Ascending aorta (tissue), 2 donors: Measurements from ENCODE around the gene ELOVL2. TPM values are rescaled to one million over a fixed set of nuclear protein-coding genes. Genes with fewer than 3 reads are reported as not detected.

Experiments
- DNase-seq, 2 donors: peaks; one replicate each; pipeline ENCODE4 v3.0.0-alpha.2; 2019; ENCODE audit warnings: low spot score in 2 of 2
- H3K27ac ChIP-seq, 2 donors: fragments of 200-600 bp; sonication (generic); one replicate each; pipeline ENCODE4 v1.5.1; 2016 to 2017; ENCODE audit warnings: mild to moderate bottlenecking in 1 of 2
- H3K27me3 ChIP-seq: fragments of 200-600 bp; sonication (generic); one replicate; pipeline ENCODE4 v1.5.1; 2017
- H3K36me3 ChIP-seq, 2 donors: fragments of 200-600 bp; sonication (generic); one replicate each; pipeline ENCODE4 v1.5.1; 2016
- H3K4me1 ChIP-seq, 2 donors: fragments of 200-600 bp; sonication (generic); one replicate each; pipeline ENCODE4 v1.5.1; 2016 to 2017; ENCODE audit warnings: mild to moderate bottlenecking in 1 of 2
- H3K4me3 ChIP-seq, 2 donors: fragments of 200-600 bp; sonication (generic); one replicate each; pipeline ENCODE4 v1.5.1; 2016 to 2017; ENCODE audit warnings: mild to moderate bottlenecking in 1 of 2
- H3K9me3 ChIP-seq, 2 donors: fragments of 200-600 bp; sonication (generic); one replicate each; pipeline ENCODE4 v1.5.1; 2016
- CTCF ChIP-seq, 3 experiments: fragments of 200-600 bp in 2 of 3; fragments of 450-650 bp in 1 of 3; sonication (generic) in 2 of 3; IDR thresholded peaks; one replicate each; pipeline ENCODE4 v1.5.1; 2016 to 2019; ENCODE audit warnings: antibody characterized with exemption in 3 of 3, mild to moderate bottlenecking in 1 of 3, moderate library complexity in 1 of 3
- intact Hi-C: fragments of 100-400 bp; cut with DNase I; formaldehyde crosslinking; loops from one replicate; pipeline ENCODE4 v1.15.1; 2023
- total RNA-seq: library from RNA; depleted of rRNA; stranded (reverse); fragments of >200 nt; gene quantifications from one replicate; pipeline ENCODE4 v1.1.0, GENCODE V29; 2016

The ELOVL2 gene
- total RNA-seq, 1 donor from 2014 or later = 0.11 TPM

GRCh38 chr6:11021003-11021402 is 23.1 kb downstream of the ELOVL2 start:
- H3K27me3 ChIP-seq = no peaks in the 10 kb centered on the region
- H3K36me3 ChIP-seq = no peaks in the 10 kb centered on the region
- no peaks in the 10 kb centered on the region for H3K9me3 ChIP-seq
- DNase-seq = no peak
- TF ChIP-seq CTCF (IDR thresholded peaks at IDR 0.05) = no peak
- H3K4me3 ChIP-seq = no peak overlapping the region
- H3K4me1 ChIP-seq = no peaks in the 10 kb centered on the region
- H3K27ac ChIP-seq = no peak overlapping the region
- intact Hi-C loops = no loop called here

GRCh38 chr6:11018225-11018624 is 25.9 kb downstream of the ELOVL2 start:
- TF ChIP-seq CTCF (IDR thresholded peaks at IDR 0.05) = no peak
- no peaks in the 10 kb centered on the region for H3K36me3 ChIP-seq
- intact Hi-C loops = no loop called here

DNA sequence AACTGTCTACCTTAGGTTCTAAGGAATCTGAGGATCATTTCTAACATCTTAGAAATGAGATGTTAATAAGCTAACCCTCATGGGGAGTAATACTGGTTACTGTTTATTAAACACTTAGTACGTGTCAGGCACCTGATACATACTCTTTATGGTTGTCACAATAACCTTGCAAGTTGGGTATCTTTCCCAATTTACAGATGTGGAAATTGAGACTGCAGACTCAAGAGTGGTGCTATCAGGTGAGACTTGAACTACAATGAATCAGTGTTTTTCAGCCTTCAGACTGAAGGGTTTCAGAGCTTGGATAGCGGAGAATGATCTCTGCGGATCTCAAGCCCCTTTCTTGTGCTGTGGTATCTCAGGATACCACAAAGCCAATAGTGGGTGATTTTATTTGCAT is 27.0 kb downstream of the ELOVL2 start:
- Histone ChIP-seq H3K4me1 (no peaks in the 10 kb centered on the region), H3K27me3 (no peaks in the 10 kb centered on the region), H3K4me3 (no peak overlapping the region), H3K27ac (no peak overlapping the region), H3K36me3 (no peaks in the 10 kb centered on the region), H3K9me3 (no peaks in the 10 kb centered on the region)
- intact Hi-C loops = no loop called here
- TF ChIP-seq CTCF (IDR thresholded peaks at IDR 0.05) = no peak
- DNase-seq = no peak

More at GRCh38 chr6:11018225-11018624, 25.9 kb downstream of the ELOVL2 start:
- H3K27ac ChIP-seq = no peak overlapping the region
- no peak for DNase-seq
- no peaks in the 10 kb centered on the region for H3K4me1 ChIP-seq
- no peaks in the 10 kb centered on the region for H3K27me3 ChIP-seq
- no peaks in the 10 kb centered on the region for H3K9me3 ChIP-seq
- H3K4me3 ChIP-seq = no peak overlapping the region

DNA sequence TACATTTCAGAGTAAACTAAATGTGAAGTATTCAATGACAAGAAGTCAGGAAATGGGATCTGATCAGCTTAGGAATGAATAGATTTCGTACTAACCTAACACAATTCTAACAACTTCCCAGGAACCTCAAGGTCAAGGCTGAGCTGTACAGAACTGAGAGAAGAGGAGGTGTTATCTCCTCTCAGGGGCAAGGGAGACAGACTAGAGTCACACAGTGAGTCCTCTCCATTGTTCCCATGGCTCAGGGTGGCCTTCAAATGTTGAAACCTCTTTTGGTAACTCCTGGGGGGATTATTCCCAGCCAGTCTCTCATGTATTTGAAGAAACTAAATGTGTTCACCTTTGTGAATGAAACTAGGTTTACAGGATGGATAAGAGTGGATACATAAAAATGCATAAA is 27.7 kb downstream of the ELOVL2 start:
- H3K9me3 ChIP-seq = no peaks in the 10 kb centered on the region
- intact Hi-C loops = no loop called here
- no peak overlapping the region for H3K27ac ChIP-seq
- H3K4me1 ChIP-seq = no peaks in the 10 kb centered on the region
- no peaks in the 10 kb centered on the region for H3K36me3 ChIP-seq
- no peak for DNase-seq
- TF ChIP-seq CTCF (IDR thresholded peaks at IDR 0.05) = no peak
- no peaks in the 10 kb centered on the region for H3K27me3 ChIP-seq
- no peak overlapping the region for H3K4me3 ChIP-seq

DNA sequence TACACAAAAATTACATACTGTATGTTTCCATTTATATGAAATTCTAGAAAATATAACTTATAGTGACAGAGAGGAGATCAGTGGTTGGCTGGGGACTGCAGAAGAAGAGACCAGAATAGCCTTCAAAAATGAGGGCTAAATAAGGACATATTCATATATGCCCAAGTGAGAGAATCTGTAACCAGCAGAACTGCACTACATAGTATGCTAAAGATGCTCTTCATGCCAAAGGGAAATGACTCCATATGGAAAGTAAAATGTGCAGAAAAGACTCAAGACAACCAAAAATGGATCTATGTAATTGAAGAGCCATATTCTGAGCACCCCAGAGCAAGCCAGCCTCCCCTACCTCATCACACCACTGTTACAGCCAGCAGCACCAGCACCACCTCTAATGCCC is 29.0 kb downstream of the ELOVL2 start:
- H3K4me1 ChIP-seq = no peaks in the 10 kb centered on the region
- intact Hi-C loops = no loop called here
- H3K4me3 ChIP-seq = no peak overlapping the region
- H3K9me3 ChIP-seq = no peaks in the 10 kb centered on the region
- no peak for TF ChIP-seq CTCF (IDR thresholded peaks at IDR 0.05)
- H3K27me3 ChIP-seq = no peaks in the 10 kb centered on the region
- no peak overlapping the region for H3K27ac ChIP-seq
- no peak for DNase-seq
- no peaks in the 10 kb centered on the region for H3K36me3 ChIP-seq

DNA sequence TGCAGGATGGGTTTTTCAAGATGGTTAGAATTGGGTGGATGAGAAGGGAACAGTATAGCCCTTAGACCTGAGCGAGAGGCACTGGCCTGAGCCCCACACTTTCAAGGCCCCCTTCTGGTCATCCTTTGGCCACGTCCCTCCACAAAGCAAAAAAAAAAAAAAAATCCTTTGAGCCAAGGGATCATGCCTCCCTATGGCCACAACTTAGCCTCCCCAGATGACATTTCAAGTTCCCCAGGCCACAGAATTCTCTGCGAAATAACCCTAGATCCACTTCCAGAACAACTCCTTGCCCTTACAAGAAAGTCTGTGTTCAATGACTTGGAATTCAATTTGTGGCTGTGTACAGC is 30.4 kb downstream of the ELOVL2 start:
- TF ChIP-seq CTCF (IDR thresholded peaks at IDR 0.05) = no peak
- intact Hi-C loops = no loop called here
- no peak overlapping the region for H3K4me3 ChIP-seq

More for the DNA sequence above, 30.4 kb downstream of the ELOVL2 start:
- DNase-seq = no peak
- Histone ChIP-seq H3K27ac (no peak overlapping the region), H3K9me3 (no peaks in the 10 kb centered on the region), H3K4me1 (no peaks in the 10 kb centered on the region), H3K27me3 (no peaks in the 10 kb centered on the region), H3K36me3 (no peaks in the 10 kb centered on the region)
